Measurements from ENCODE around the gene CNN1.
A peak's percentile ranks its signal among the peaks of the same experiment; 100 is the strongest.
"Not testable (repeated sequence)": the region's sequence is repeated elsewhere in the genome, so short reads cannot be mapped to it uniquely, and the experiment has no call there.

Gene CNN1

GRCh38 chr19:11587975-11588631 lies 49.5 kb downstream of the CNN1 start:
- H3K27me3 Mint-ChIP-seq = no peaks in the 10 kb centered on the region
- H3K9me3 Mint-ChIP-seq = no peaks in the 10 kb centered on the region
- ATAC-seq (ENCODE audit: low read depth) = no peak
- H3K36me3 Mint-ChIP-seq = no peaks in the 10 kb centered on the region
- H3K27ac Mint-ChIP-seq = peak overlapping the region; percentile 78
- DNase-seq (ENCODE audit: low spot score in 2 of 2) = no peak
- H3K4me3 Mint-ChIP-seq = no peak overlapping the region
- H3K4me1 Mint-ChIP-seq = peaks cover 21% of the 10 kb centered on the region

- Mint-ChIP-seq H3K36me3 (no peaks in the 10 kb centered on the region), H3K4me3 (no peak overlapping the region), H3K27me3 (no peaks in the 10 kb centered on the region), H3K4me1 (peaks cover 7% of the 10 kb centered on the region), H3K9me3 (no peaks in the 10 kb centered on the region), H3K27ac (no peak overlapping the region)
- ATAC-seq (ENCODE audit: low read depth) (no peak), DNase-seq (ENCODE audit: low spot score in 2 of 2) (no peak)
Measured at GRCh38 chr19:11594084-11594483, 55.4 kb downstream of the CNN1 start.

GRCh38 chr19:11596156-11596555 lies 57.5 kb downstream of the CNN1 start:
- Mint-ChIP-seq H3K27ac (peak overlapping the region; percentile 97), H3K9me3 (no peaks in the 10 kb centered on the region), H3K4me3 (peak overlapping the region; percentile 37), H3K36me3 (no peaks in the 10 kb centered on the region), H3K4me1 (peaks cover 9% of the 10 kb centered on the region), H3K27me3 (no peaks in the 10 kb centered on the region)
- DNase-seq (ENCODE audit: low spot score in 2 of 2) = no peak
- no peak for ATAC-seq (ENCODE audit: low read depth)

- Mint-ChIP-seq H3K27ac (peak within 1 kb of the TSS; percentile 97), H3K4me1 (peaks cover 14% of the 10 kb centered on the region), H3K9me3 (no peaks in the 10 kb centered on the region), H3K27me3 (no peaks in the 10 kb centered on the region), H3K36me3 (peaks cover 3% of the 10 kb centered on the region), H3K4me3 (peak within 1 kb of the TSS; percentile 91)
- DNase-seq (ENCODE audit: low spot score in 2 of 2) = peak; percentile 93 to 95
- peak; percentile 98 for ATAC-seq (ENCODE audit: low read depth)
Measured at GRCh38 chr19:11597202-11598102, 58.8 kb downstream of the CNN1 start, which contains the start of gene ZNF627. Gene ZNF627, plus strand, starts transcription at chr19:11597483. Its CDS starts 145 bp downstream, at chr19:11597628.

- H3K36me3 Mint-ChIP-seq = peaks cover 5% of the 10 kb centered on the region
- H3K4me3 Mint-ChIP-seq = peak overlapping the region; percentile 91
- H3K9me3 Mint-ChIP-seq = no peaks in the 10 kb centered on the region
- H3K27ac Mint-ChIP-seq = peak overlapping the region; percentile 97
- DNase-seq (ENCODE audit: low spot score in 2 of 2) = no peak
- peaks cover 16% of the 10 kb centered on the region for H3K4me1 Mint-ChIP-seq
- ATAC-seq (ENCODE audit: low read depth) = no peak
- no peaks in the 10 kb centered on the region for H3K27me3 Mint-ChIP-seq
Measured at GRCh38 chr19:11598103-11598483, 59.4 kb downstream of the CNN1 start.

GRCh38 chr19:11598746-11599145 lies 60.1 kb downstream of the CNN1 start:
- peaks cover 16% of the 10 kb centered on the region for H3K4me1 Mint-ChIP-seq
- no peaks in the 10 kb centered on the region for H3K27me3 Mint-ChIP-seq
- H3K27ac Mint-ChIP-seq = no peak overlapping the region
- DNase-seq (ENCODE audit: low spot score in 2 of 2) (no peak), ATAC-seq (ENCODE audit: low read depth) (no peak)
- H3K9me3 Mint-ChIP-seq = no peaks in the 10 kb centered on the region
- peaks cover 5% of the 10 kb centered on the region for H3K36me3 Mint-ChIP-seq
- peak overlapping the region; percentile 2 for H3K4me3 Mint-ChIP-seq

GRCh38 chr19:11599704-11600103 lies 61.1 kb downstream of the CNN1 start:
- H3K27ac Mint-ChIP-seq; H3K4me3 Mint-ChIP-seq; ATAC-seq (ENCODE audit: low read depth): not testable (repeated sequence)

More at GRCh38 chr19:11599704-11600103, 61.1 kb downstream of the CNN1 start:
- H3K36me3 Mint-ChIP-seq; H3K27me3 Mint-ChIP-seq; H3K9me3 Mint-ChIP-seq; DNase-seq (ENCODE audit: low spot score in 2 of 2): not testable (repeated sequence)
- H3K4me1 Mint-ChIP-seq = peaks cover 18% of the 10 kb centered on the region
